NCI-H1417 treated with DMSO at 0.1 percent for 48 hours (cell line): ENCODE measurements around the gene SMYD3.

Experiments
- DNase-seq: peaks from one replicate; lab custom pipeline; 2025; lab: John Stamatoyannopoulos, UW

Gene SMYD3

GRCh38 chr1:246515390-246516005 lies 8.4 kb upstream of the SMYD3 start:
- no peak for DNase-seq

- DNase-seq, result no peak
Observed at GRCh38 chr1:246513619-246514343, 6.7 kb upstream of the SMYD3 start.

- DNase-seq, result no peak
Observed at GRCh38 chr1:246513041-246513440, 6.0 kb upstream of the SMYD3 start.

GRCh38 chr1:246512635-246513034 lies 5.6 kb upstream of the SMYD3 start:
- DNase-seq, result no peak

GRCh38 chr1:246512230-246512629 lies 5.2 kb upstream of the SMYD3 start:
- no peak for DNase-seq

- no peak for DNase-seq
Observed at GRCh38 chr1:246511203-246511602, 4.1 kb upstream of the SMYD3 start.

GRCh38 chr1:246510147-246511030 lies 3.3 kb upstream of the SMYD3 start:
- no peak for DNase-seq

- DNase-seq, result no peak
Observed at GRCh38 chr1:246508897-246509688, 2.0 kb upstream of the SMYD3 start.

GRCh38 chr1:246506367-246506673 lies 759 bp downstream of the SMYD3 start:
- no peak for DNase-seq

- peak; percentile 12 for DNase-seq
Observed at GRCh38 chr1:246503341-246503740, 3.7 kb downstream of the SMYD3 start.

- peak; percentile 3 for DNase-seq
Observed at GRCh38 chr1:246497331-246497915, 9.7 kb downstream of the SMYD3 start.

- peak; percentile 16 for DNase-seq
Observed at GRCh38 chr1:246492611-246493245, 14.4 kb downstream of the SMYD3 start.

GRCh38 chr1:246491551-246492053 lies 15.5 kb downstream of the SMYD3 start:
- no peak for DNase-seq

- DNase-seq, result no peak
Observed at GRCh38 chr1:246488674-246489073, 18.4 kb downstream of the SMYD3 start.

GRCh38 chr1:246483569-246483933 lies 23.5 kb downstream of the SMYD3 start:
- no peak for DNase-seq

GRCh38 chr1:246482805-246483568 lies 24.1 kb downstream of the SMYD3 start:
- DNase-seq, result no peak

GRCh38 chr1:246479061-246479460 lies 28.0 kb downstream of the SMYD3 start:
- no peak for DNase-seq

- no peak for DNase-seq
Observed at GRCh38 chr1:246477634-246478033, 29.4 kb downstream of the SMYD3 start.

- DNase-seq, result no peak
Observed at GRCh38 chr1:246476771-246477170, 30.3 kb downstream of the SMYD3 start.

- DNase-seq, result no peak
Observed at GRCh38 chr1:246471688-246472087, 35.4 kb downstream of the SMYD3 start.
